GM23338 (cell line): ENCODE data around the gene NME3. TPM values are rescaled to one million over a fixed set of nuclear protein-coding genes. Genes with fewer than 3 reads are reported as not detected.

Experiments
- ATAC-seq: fragments of 200-7000 bp; cut with Tn5 transposase; 3 replicates; pipeline ENCODE4 v1.9.1; 2020
- DNase-seq: peaks from one replicate; pipeline ENCODE4 v3.0.0-alpha.2; 2015; ENCODE audit warnings: low spot score
- H2AFZ ChIP-seq: fragments of 200-600 bp; sonication (generic); 2 replicates; pipeline ENCODE4 v1.8.0; 2016; ENCODE audit warnings: antibody characterized with exemption, mild to moderate bottlenecking, moderate library complexity
- H3F3A ChIP-seq: fragments of 200-600 bp; sonication (generic); replicated peaks from 2 replicates; pipeline ENCODE4 v1.8.0; 2017; ENCODE audit warnings: antibody characterized with exemption, mixed run types, low read depth
- H3K27ac ChIP-seq: fragments of 200-600 bp; sonication (generic); 2 replicates; pipeline ENCODE4 v1.6.1; 2016; ENCODE audit warnings: low read depth
- H3K27me3 ChIP-seq: fragments of 200-600 bp; sonication (generic); 2 replicates; pipeline ENCODE4 v1.8.0; 2016; ENCODE audit warnings: mild to moderate bottlenecking, mixed run types, moderate library complexity; ENCODE audit not compliant: insufficient read depth
- H3K36me3 ChIP-seq: fragments of 200-600 bp; sonication (generic); 2 replicates; pipeline ENCODE4 v1.8.0; 2016; ENCODE audit warnings: mild to moderate bottlenecking; ENCODE audit not compliant: insufficient read depth
- H3K4me1 ChIP-seq: fragments of 200-600 bp; sonication (generic); 2 replicates; pipeline ENCODE4 v1.8.0; 2016; ENCODE audit warnings: mild to moderate bottlenecking, moderate library complexity; ENCODE audit not compliant: insufficient read depth
- H3K4me2 ChIP-seq: fragments of 200-600 bp; sonication (generic); 2 replicates; pipeline ENCODE4 v1.7.1; 2017; ENCODE audit warnings: mixed run types
- H3K4me3 ChIP-seq: fragments of 200-600 bp; sonication (generic); 2 replicates; pipeline ENCODE4 v1.6.1; 2016; ENCODE audit warnings: mixed run types
- H3K79me2 ChIP-seq: fragments of 200-600 bp; sonication (generic); replicated peaks from 2 replicates; pipeline ENCODE4 v1.8.0; 2017; ENCODE audit warnings: mild to moderate bottlenecking; ENCODE audit not compliant: insufficient read depth
- H3K9me2 ChIP-seq: fragments of 200-600 bp; sonication (generic); 2 replicates; pipeline ENCODE4 v1.8.0; 2017; ENCODE audit not compliant: insufficient read depth
- H4K20me1 ChIP-seq: fragments of 200-600 bp; sonication (generic); replicated peaks from 2 replicates; pipeline ENCODE4 v1.8.0; 2017; ENCODE audit warnings: mild to moderate bottlenecking; ENCODE audit not compliant: insufficient read depth
- H3K27ac Mint-ChIP-seq: 2 replicates; pipeline ENCODE4 v1.8.0; 2020; ENCODE audit warnings: inconsistent platforms, mild to moderate bottlenecking, moderate library complexity, mixed read lengths
- H3K27me3 Mint-ChIP-seq: 3 replicates; pipeline ENCODE4 v1.8.0; 2022; ENCODE audit warnings: low read depth, mild to moderate bottlenecking, moderate library complexity, mixed read lengths, inconsistent platforms; ENCODE audit not compliant: insufficient read depth, poor library complexity
- H3K36me3 Mint-ChIP-seq: 3 replicates; pipeline ENCODE4 v1.8.0; 2021; ENCODE audit warnings: low read depth, mild to moderate bottlenecking, inconsistent platforms, moderate library complexity, mixed read lengths
- H3K4me1 Mint-ChIP-seq: 3 replicates; pipeline ENCODE4 v1.8.0; 2020; ENCODE audit warnings: mild to moderate bottlenecking, inconsistent platforms, mixed read lengths
- H3K4me3 Mint-ChIP-seq: 3 replicates; pipeline ENCODE4 v1.8.0; 2021; ENCODE audit warnings: moderate library complexity, mild to moderate bottlenecking, inconsistent platforms, mixed read lengths
- H3K9me3 Mint-ChIP-seq: 3 replicates; pipeline ENCODE4 v1.8.0; 2020; ENCODE audit warnings: moderate library complexity, mild to moderate bottlenecking, inconsistent platforms, mixed read lengths
- CREB1 ChIP-seq: fragments of 250-450 bp; sonication (Bioruptor Pico); IDR thresholded peaks from 2 replicates; pipeline ENCODE4 v1.5.0; 2020; ENCODE audit warnings: low read depth, mild to moderate bottlenecking, moderate library complexity
- CTCF ChIP-seq, 2 experiments: fragments of 200-600 bp in 1 of 2; sonication (generic) in 1 of 2; conservative IDR thresholded peaks; 2 replicates each; pipeline versions ENCODE4 v1.5.1 to v1.6.1; 2016 to 2017; ENCODE audit warnings: antibody characterized with exemption in 2 of 2, low read depth in 2 of 2, mild to moderate bottlenecking in 2 of 2, moderate library complexity in 1 of 2
- ETS1 ChIP-seq: IDR thresholded peaks from 2 replicates; pipeline ENCODE4 v1.6.1; 2016; ENCODE audit warnings: antibody characterized with exemption
- EZH2 ChIP-seq: fragments of 200-600 bp; sonication (generic); IDR thresholded peaks from one replicate; pipeline ENCODE4 v1.8.0; 2017; ENCODE audit warnings: antibody characterized with exemption, mild to moderate bottlenecking, low read depth; ENCODE audit not compliant: unreplicated experiment
- EZH2phosphoT487 ChIP-seq: fragments of 200-600 bp; sonication (generic); IDR thresholded peaks from one replicate; pipeline ENCODE4 v1.8.1; 2018; ENCODE audit warnings: antibody characterized with exemption; ENCODE audit not compliant: unreplicated experiment
- JUNB ChIP-seq: IDR thresholded peaks from one replicate; pipeline ENCODE4 v1.6.1; 2016; ENCODE audit warnings: antibody characterized with exemption; ENCODE audit not compliant: unreplicated experiment
- NANOG ChIP-seq: IDR thresholded peaks from 2 replicates; pipeline ENCODE4 v1.6.1; 2016; ENCODE audit warnings: antibody characterized with exemption, borderline replicate concordance
- POLR2AphosphoS5 ChIP-seq: IDR thresholded peaks from 2 replicates; pipeline ENCODE4 v1.6.1; 2016; ENCODE audit warnings: antibody characterized with exemption, low read depth
- REST ChIP-seq: IDR thresholded peaks from one replicate; pipeline ENCODE4 v1.6.1; 2018; ENCODE audit warnings: antibody characterized with exemption; ENCODE audit not compliant: unreplicated experiment
- STAT1 ChIP-seq: IDR thresholded peaks from one replicate; pipeline ENCODE4 v1.6.1; 2016; ENCODE audit warnings: antibody characterized with exemption; ENCODE audit not compliant: unreplicated experiment
- ZNF114 ChIP-seq: fragments of 250-450 bp; sonication (Bioruptor Pico); IDR thresholded peaks from 2 replicates; pipeline ENCODE4 v1.5.0; 2020; ENCODE audit warnings: mild to moderate bottlenecking, moderate library complexity
- ZNF331 ChIP-seq: fragments of 250-450 bp; sonication (Bioruptor Pico); IDR thresholded peaks from 2 replicates; pipeline ENCODE4 v1.5.0; 2020; ENCODE audit warnings: low read depth, mild to moderate bottlenecking, moderate library complexity
- ZNF462 ChIP-seq: fragments of 250-450 bp; sonication (Bioruptor Pico); IDR thresholded peaks from 2 replicates; pipeline ENCODE4 v1.5.0; 2020; ENCODE audit warnings: mild to moderate bottlenecking, moderate library complexity
- polyA plus RNA-seq: library from polyadenylated mRNA; unstranded; fragments of >200 nt; fragmentation: Nextera tagmentation; extraction: Ambion mirVana; gene quantifications from 2 replicates; pipeline ENCODE4 v1.2.1, GENCODE V29; 2016
- total RNA-seq: library from RNA; depleted of rRNA; stranded (reverse); fragments of >200 nt; shearing (Covaris generic); gene quantifications from 2 replicates; pipeline ENCODE4 v1.2.3, GENCODE V29; 2014

The NME3 gene
- total and polyA plus RNA-seq, 2 experiments from 2014 or later: 95.3 to 130 TPM

- Histone ChIP-seq H4K20me1 (peaks cover 13% of the 10 kb centered on the region; the same call in 1 of the 2 replicates), H3K79me2 (peaks cover 15% of the 10 kb centered on the region), H2AFZ (no peak overlapping the region), H3K27ac (no peak overlapping the region), H3K27me3 (no peaks in the 10 kb centered on the region), H3F3A (peaks cover 10% of the 10 kb centered on the region; the same call in 1 of the 2 replicates), H3K36me3 (no peaks in the 10 kb centered on the region), H3K4me3 (no peak overlapping the region), H3K4me2 (no peak overlapping the region), H3K4me1 (no peaks in the 10 kb centered on the region), H3K9me2 (no peaks in the 10 kb centered on the region)
- Mint-ChIP-seq H3K4me3 (no peak overlapping the region), H3K36me3 (peaks cover 14% of the 10 kb centered on the region), H3K27ac (no peak overlapping the region), H3K27me3 (peaks cover 24% of the 10 kb centered on the region), H3K4me1 (peaks cover 4% of the 10 kb centered on the region), H3K9me3 (peaks cover 4% of the 10 kb centered on the region; the same call in 2 of the 3 replicates)
- ATAC-seq (no peak), DNase-seq (no peak)
- TF ChIP-seq EZH2 (no peak), POLR2AphosphoS5 (no peak), ZNF331 (no peak), REST (no peak), STAT1 (no peak), CREB1 (CRISPR knock-in tag) (no peak), ZNF462 (CRISPR knock-in tag) (no peak), NANOG (no peak), ZNF114 (CRISPR knock-in tag) (no peak), JUNB (no peak), ETS1 (no peak), EZH2phosphoT487 (no peak), CTCF (conservative IDR thresholded peaks at IDR 0.05; ENCODE audit: low read depth in 2 of 2) (no peak)
Measured at GRCh38 chr16:1775846-1776671, 4.7 kb upstream of the NME3 start.
